Erythroblast (primary cell): ENCODE measurements around the gene MSMB.
A peak's percentile ranks its signal among the peaks of the same experiment; 100 is the strongest.

Source experiments
- DNase-seq, 2 experiments: peaks; one replicate each; lab custom pipeline; 2025; lab: John Stamatoyannopoulos, UW
- GATA1 ChIP-seq: IDR thresholded peaks from 2 replicates; pipeline ENCODE4 v1.6.1; 2011; ENCODE audit warnings: low read depth, mild to moderate bottlenecking, control low read depth, low read length, moderate library complexity
- POLR2A ChIP-seq: IDR thresholded peaks from 2 replicates; pipeline ENCODE4 v1.6.1; 2011; ENCODE audit warnings: mild to moderate bottlenecking, low read length

MSMB gene

GRCh38 chr10:46033602-46034011, 12.5 kb downstream of the MSMB start:
- DNase-seq: no peak
- TF ChIP-seq POLR2A (no peak), GATA1 (no peak)

GRCh38 chr10:46031648-46032532, 14.2 kb downstream of the MSMB start:
- peak in 1 of 2 experiments; percentile 72 for DNase-seq

GRCh38 chr10:46030091-46030937, 15.8 kb downstream of the MSMB start, which contains the start of gene NCOA4:
TSS of gene NCOA4 (minus strand) at chr10:46030623. CDS start at chr10:46016680, 13,943 bp downstream.
- peak; percentile 98 for TF ChIP-seq POLR2A
- no peak for TF ChIP-seq GATA1
- DNase-seq: peak; percentile 99

More at GRCh38 chr10:46031648-46032532, 14.2 kb downstream of the MSMB start:
- no peak for TF ChIP-seq POLR2A
- no peak for TF ChIP-seq GATA1

- DNase-seq: peak; percentile 22 to 65
- no peak for TF ChIP-seq POLR2A
- no peak for TF ChIP-seq GATA1
Measured at GRCh38 chr10:46029461-46030030, 16.5 kb downstream of the MSMB start.

GRCh38 chr10:46028584-46029460, 17.2 kb downstream of the MSMB start:
- TF ChIP-seq POLR2A (no peak), GATA1 (no peak)
- DNase-seq: peak; percentile 78 to 85

GRCh38 chr10:46026106-46026505, 20.0 kb downstream of the MSMB start:
- TF ChIP-seq POLR2A (no peak), GATA1 (no peak)
- no peak for DNase-seq

GRCh38 chr10:46025406-46025805, 20.7 kb downstream of the MSMB start:
- TF ChIP-seq GATA1 (no peak), POLR2A (no peak)
- DNase-seq: peak in 1 of 2 experiments; percentile 19

GRCh38 chr10:46024948-46025347, 21.1 kb downstream of the MSMB start:
- TF ChIP-seq GATA1 (no peak), POLR2A (no peak)
- no peak for DNase-seq

- TF ChIP-seq POLR2A (peak; percentile 86), GATA1 (no peak)
- DNase-seq: peak; percentile 95 to 98
Measured at GRCh38 chr10:46022978-46023702, 22.9 kb downstream of the MSMB start.

- peak; percentile 36 to 58 for DNase-seq
- no peak for TF ChIP-seq GATA1
- TF ChIP-seq POLR2A: no peak
Measured at GRCh38 chr10:46020344-46020657, 25.8 kb downstream of the MSMB start.

- peak; percentile 75 to 85 for DNase-seq
- no peak for TF ChIP-seq GATA1
- TF ChIP-seq POLR2A: no peak
Measured at GRCh38 chr10:46019569-46020343, 26.3 kb downstream of the MSMB start.

- DNase-seq: no peak
- TF ChIP-seq POLR2A (no peak), GATA1 (no peak)
Measured at GRCh38 chr10:46019177-46019528, 26.9 kb downstream of the MSMB start.
